K562 (cell line): Measurements from ENCODE around the gene CUL1. TPM values are rescaled to one million over a fixed set of nuclear protein-coding genes. Genes with fewer than 3 reads are reported as not detected.
A peak's percentile ranks its signal among the peaks of the same experiment; 100 is the strongest.

ENCODE experiments used
- CHD4 ChIP-seq: fragments of 200-600 bp; sonication (generic); IDR thresholded peaks from 3 replicates; pipeline ENCODE4 v1.6.1; 2012; ENCODE audit warnings: low read depth, mild to moderate bottlenecking, mixed read lengths, low read length, inconsistent platforms; ENCODE audit not compliant: insufficient read depth, insufficient replicate concordance, poor library complexity, severe bottlenecking
- CSDE1 ChIP-seq, 2 experiments: fragments of 450-650 bp; IDR thresholded peaks; 2 replicates each; pipeline ENCODE4 v1.6.1; 2016; ENCODE audit warnings: mild to moderate bottlenecking in 1 of 2
- EZH2 ChIP-seq: IDR thresholded peaks from 2 replicates; pipeline ENCODE4 v1.6.1; 2012; ENCODE audit warnings: low read depth, mild to moderate bottlenecking, inconsistent platforms, low read length, borderline replicate concordance
- HSF4 ChIP-seq: fragments of 250-450 bp; sonication (Bioruptor Pico); IDR thresholded peaks from 2 replicates; pipeline ENCODE4 v2.1.2; 2022; ENCODE audit warnings: mild to moderate bottlenecking, moderate library complexity, borderline replicate concordance
- NFRKB ChIP-seq: fragments of 450-650 bp; IDR thresholded peaks from 2 replicates; pipeline ENCODE4 v1.6.1; 2016; ENCODE audit warnings: low read depth
- NR4A1 ChIP-seq, 2 experiments: fragments of 250-450 bp in 1 of 2; fragments of 450-650 bp in 1 of 2; sonication (Bioruptor Pico) in 1 of 2; IDR thresholded peaks; 2 replicates each; pipeline versions ENCODE4 v1.4.0 to v1.6.1; 2016 to 2020; ENCODE audit warnings: mild to moderate bottlenecking in 2 of 2, missing compliant biosample characterization in 1 of 2, missing genetic modification characterization in 1 of 2, moderate library complexity in 1 of 2
- PRPF4 ChIP-seq: fragments of 200-400 bp; formaldehyde crosslinking; IDR thresholded peaks from one replicate; pipeline ENCODE4 v1.6.1; 2017; ENCODE audit warnings: low read length, low read depth, mild to moderate bottlenecking; ENCODE audit not compliant: insufficient read depth, poor library complexity, severe bottlenecking
- SAFB2 ChIP-seq: fragments of 200-400 bp; formaldehyde crosslinking; IDR thresholded peaks from 2 replicates; pipeline ENCODE4 v1.6.1; 2018; ENCODE audit warnings: borderline replicate concordance, low read length, low read depth, moderate library complexity; ENCODE audit not compliant: severe bottlenecking
- SREBF2 ChIP-seq: sonication (generic); formaldehyde crosslinking; IDR thresholded peaks from 2 replicates; pipeline ENCODE4 v1.4.0; 2020; ENCODE audit warnings: mild to moderate bottlenecking, missing genetic modification reagents
- THRAP3 ChIP-seq: fragments of 450-650 bp; IDR thresholded peaks from 2 replicates; pipeline ENCODE4 v1.6.1; 2016; ENCODE audit warnings: mild to moderate bottlenecking, inconsistent platforms, borderline replicate concordance
- ZNF140 ChIP-seq: fragments of 250-450 bp; sonication (Bioruptor Pico); IDR thresholded peaks from 2 replicates; pipeline ENCODE4 v1.8.0; 2021; ENCODE audit warnings: moderate library complexity, mild to moderate bottlenecking, inconsistent platforms
- ZNF23 ChIP-seq: fragments of 250-450 bp; sonication (Bioruptor Pico); IDR thresholded peaks from 2 replicates; pipeline ENCODE4 v1.4.0; 2020; ENCODE audit warnings: mild to moderate bottlenecking
- ZNF324 ChIP-seq: fragments of 250-450 bp; sonication (Bioruptor Pico); IDR thresholded peaks from 2 replicates; pipeline ENCODE4 v1.4.0; 2020; ENCODE audit warnings: mild to moderate bottlenecking
- ZNF354B ChIP-seq: fragments of 250-450 bp; sonication (Bioruptor Pico); IDR thresholded peaks from 2 replicates; pipeline ENCODE4 v1.4.0; 2020
- ZNF41 ChIP-seq: fragments of 250-450 bp; sonication (Bioruptor Pico); conservative IDR thresholded peaks from 2 replicates; pipeline ENCODE4 v1.4.0; 2020; ENCODE audit warnings: mild to moderate bottlenecking
- ZNF584 ChIP-seq: fragments of 200-800 bp; sonication (Bioruptor generic); IDR thresholded peaks from 2 replicates; pipeline ENCODE4 v1.6.1; 2016; ENCODE audit warnings: low read depth, mild to moderate bottlenecking, missing genetic modification characterization, missing compliant biosample characterization
- ZZZ3 ChIP-seq: fragments of 450-650 bp; IDR thresholded peaks from 2 replicates; pipeline ENCODE4 v1.6.1; 2016; ENCODE audit warnings: antibody characterized with exemption, mild to moderate bottlenecking, moderate library complexity
- polyA plus RNA-seq, 8 experiments: library from polyadenylated mRNA; depleted of rRNA in 4 of 8; stranded (reverse) in 5 of 8; unstranded in 3 of 8; fragments of >200 nt; fragmentation: Nextera tagmentation in 2 of 8; fragmentation: Illumina TruSeq in 1 of 8; extraction: Ambion mirVana in 2 of 8; extraction: Trizol in 1 of 8; gene quantifications; 2 replicates each; pipeline versions ENCODE4 v1.2.1 to v1.2.3, GENCODE V29; 2011 to 2014; ENCODE audit warnings: inconsistent platforms in 1 of 8, missing spikeins in 1 of 8
- total RNA-seq, 7 experiments: library from RNA; depleted of rRNA in 6 of 7; stranded (reverse); fragments of >200 nt in 6 of 7; fragmentation: Illumina TruSeq in 2 of 7; extraction: Trizol in 2 of 7; gene quantifications; 2 replicates each; pipeline versions ENCODE4 v1.2.1 to v1.2.3, GENCODE V29; 2011 to 2021; ENCODE audit warnings: low replicate concordance in 1 of 7
- TF ChIP-seq, protein P1 (sequence below): fragments of 450-650 bp; formaldehyde crosslinking; IDR thresholded peaks from 2 replicates; pipeline ENCODE4 v1.4.0; 2020; ENCODE audit warnings: mild to moderate bottlenecking, moderate library complexity
- TF ChIP-seq, protein P2 (sequence below): fragments of 450-650 bp; IDR thresholded peaks from 2 replicates; pipeline ENCODE4 v1.7.0; 2016; ENCODE audit warnings: borderline replicate concordance
- TF ChIP-seq, protein P3 (sequence below): fragments of 250-450 bp; sonication (Bioruptor Pico); IDR thresholded peaks from 2 replicates; pipeline ENCODE4 v1.9.0; 2021; ENCODE audit warnings: mild to moderate bottlenecking
- TF ChIP-seq, protein P4 (sequence below): IDR thresholded peaks from 2 replicates; pipeline ENCODE4 v1.6.1; 2011; ENCODE audit warnings: borderline replicate concordance, low read depth, mild to moderate bottlenecking, moderate library complexity, low read length; ENCODE audit not compliant: insufficient read depth, poor library complexity, severe bottlenecking

Gene CUL1
- total and polyA plus RNA-seq, 9 of the 15 experiments (the other 6 are each of a cell fraction or from before 2014, with no cell fraction given) = 31.5 to 107 (median 96.5) TPM

DNA sequence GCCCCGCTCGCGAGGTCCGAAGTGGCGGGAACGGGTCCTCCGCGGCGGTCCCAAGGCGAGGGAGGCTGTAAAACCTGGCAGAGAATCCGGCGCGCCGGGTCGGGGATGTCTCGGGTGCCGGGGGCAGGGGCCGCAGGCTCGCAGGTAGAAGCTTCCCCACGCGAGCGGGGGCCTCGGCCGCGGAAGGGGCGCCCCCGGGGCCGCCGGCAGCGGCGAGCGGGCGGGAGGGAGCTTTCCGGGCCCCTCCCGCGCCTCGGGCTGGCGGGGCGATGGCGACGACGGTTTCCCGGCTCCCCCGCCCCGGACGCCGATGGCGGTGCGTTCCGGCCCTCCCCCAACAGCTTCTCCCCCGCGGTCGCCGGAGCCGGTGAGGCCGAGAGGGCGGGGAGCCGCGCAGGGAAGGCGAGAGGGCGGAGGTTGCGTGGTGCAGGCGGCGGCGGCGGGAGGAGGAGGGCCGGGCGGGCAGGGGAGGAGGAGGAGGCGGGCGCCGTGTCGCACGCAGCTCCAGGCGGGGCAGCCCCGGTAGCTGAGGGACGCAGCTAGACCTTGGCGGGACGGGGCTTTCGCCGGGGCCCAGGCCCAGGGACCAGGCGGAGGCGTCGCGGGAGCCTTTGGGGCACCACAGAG is at the start of gene CUL1 (continued):
- TF ChIP-seq HSF4 (CRISPR knock-in tag) = no peak
- TF ChIP-seq ZZZ3 = no peak
- peak; percentile 18 for TF ChIP-seq PRPF4
- TF ChIP-seq CSDE1 (IDR thresholded peaks at IDR 0.05) = no peak
- no peak for TF ChIP-seq ZNF140 (CRISPR knock-in tag)
- TF ChIP-seq, protein P1, sequence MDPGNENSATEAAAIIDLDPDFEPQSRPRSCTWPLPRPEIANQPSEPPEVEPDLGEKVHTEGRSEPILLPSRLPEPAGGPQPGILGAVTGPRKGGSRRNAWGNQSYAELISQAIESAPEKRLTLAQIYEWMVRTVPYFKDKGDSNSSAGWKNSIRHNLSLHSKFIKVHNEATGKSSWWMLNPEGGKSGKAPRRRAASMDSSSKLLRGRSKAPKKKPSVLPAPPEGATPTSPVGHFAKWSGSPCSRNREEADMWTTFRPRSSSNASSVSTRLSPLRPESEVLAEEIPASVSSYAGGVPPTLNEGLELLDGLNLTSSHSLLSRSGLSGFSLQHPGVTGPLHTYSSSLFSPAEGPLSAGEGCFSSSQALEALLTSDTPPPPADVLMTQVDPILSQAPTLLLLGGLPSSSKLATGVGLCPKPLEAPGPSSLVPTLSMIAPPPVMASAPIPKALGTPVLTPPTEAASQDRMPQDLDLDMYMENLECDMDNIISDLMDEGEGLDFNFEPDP (CRISPR knock-in tag) = 0 out of 2 replicates have a peak, but pooled peaks have one; percentile 65
- TF ChIP-seq ZNF354B = no peak
- TF ChIP-seq, protein P2, sequence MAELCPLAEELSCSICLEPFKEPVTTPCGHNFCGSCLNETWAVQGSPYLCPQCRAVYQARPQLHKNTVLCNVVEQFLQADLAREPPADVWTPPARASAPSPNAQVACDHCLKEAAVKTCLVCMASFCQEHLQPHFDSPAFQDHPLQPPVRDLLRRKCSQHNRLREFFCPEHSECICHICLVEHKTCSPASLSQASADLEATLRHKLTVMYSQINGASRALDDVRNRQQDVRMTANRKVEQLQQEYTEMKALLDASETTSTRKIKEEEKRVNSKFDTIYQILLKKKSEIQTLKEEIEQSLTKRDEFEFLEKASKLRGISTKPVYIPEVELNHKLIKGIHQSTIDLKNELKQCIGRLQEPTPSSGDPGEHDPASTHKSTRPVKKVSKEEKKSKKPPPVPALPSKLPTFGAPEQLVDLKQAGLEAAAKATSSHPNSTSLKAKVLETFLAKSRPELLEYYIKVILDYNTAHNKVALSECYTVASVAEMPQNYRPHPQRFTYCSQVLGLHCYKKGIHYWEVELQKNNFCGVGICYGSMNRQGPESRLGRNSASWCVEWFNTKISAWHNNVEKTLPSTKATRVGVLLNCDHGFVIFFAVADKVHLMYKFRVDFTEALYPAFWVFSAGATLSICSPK = no peak
- TF ChIP-seq ZNF584 (CRISPR knock-in tag) = no peak
- TF ChIP-seq THRAP3 = no peak
- no peak for TF ChIP-seq ZNF324 (CRISPR knock-in tag)
- no peak for TF ChIP-seq SAFB2
- no peak for TF ChIP-seq ZNF23
- TF ChIP-seq EZH2 = no peak
- no peak for TF ChIP-seq ZNF41 (CRISPR knock-in tag)
- TF ChIP-seq SREBF2 (CRISPR knock-in tag) = no peak
- TF ChIP-seq NR4A1 (CRISPR knock-in tag; IDR thresholded peaks at IDR 0.05) = no peak
- TF ChIP-seq NR4A1 (tag; IDR thresholded peaks at IDR 0.05) = no peak
- no peak for TF ChIP-seq CHD4
- TF ChIP-seq, protein P3, sequence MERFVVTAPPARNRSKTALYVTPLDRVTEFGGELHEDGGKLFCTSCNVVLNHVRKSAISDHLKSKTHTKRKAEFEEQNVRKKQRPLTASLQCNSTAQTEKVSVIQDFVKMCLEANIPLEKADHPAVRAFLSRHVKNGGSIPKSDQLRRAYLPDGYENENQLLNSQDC (CRISPR knock-in tag) = no peak
- TF ChIP-seq NFRKB = no peak; the same call in 1 of the 2 replicates
- TF ChIP-seq, protein P4, sequence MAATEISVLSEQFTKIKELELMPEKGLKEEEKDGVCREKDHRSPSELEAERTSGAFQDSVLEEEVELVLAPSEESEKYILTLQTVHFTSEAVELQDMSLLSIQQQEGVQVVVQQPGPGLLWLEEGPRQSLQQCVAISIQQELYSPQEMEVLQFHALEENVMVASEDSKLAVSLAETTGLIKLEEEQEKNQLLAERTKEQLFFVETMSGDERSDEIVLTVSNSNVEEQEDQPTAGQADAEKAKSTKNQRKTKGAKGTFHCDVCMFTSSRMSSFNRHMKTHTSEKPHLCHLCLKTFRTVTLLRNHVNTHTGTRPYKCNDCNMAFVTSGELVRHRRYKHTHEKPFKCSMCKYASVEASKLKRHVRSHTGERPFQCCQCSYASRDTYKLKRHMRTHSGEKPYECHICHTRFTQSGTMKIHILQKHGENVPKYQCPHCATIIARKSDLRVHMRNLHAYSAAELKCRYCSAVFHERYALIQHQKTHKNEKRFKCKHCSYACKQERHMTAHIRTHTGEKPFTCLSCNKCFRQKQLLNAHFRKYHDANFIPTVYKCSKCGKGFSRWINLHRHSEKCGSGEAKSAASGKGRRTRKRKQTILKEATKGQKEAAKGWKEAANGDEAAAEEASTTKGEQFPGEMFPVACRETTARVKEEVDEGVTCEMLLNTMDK = no peak
